Neural progenitor cell (in vitro differentiated cells): ENCODE results near the gene MRTFB.

Source experiments
- EZH2 ChIP-seq: fragments of 200-600 bp; sonication (generic); IDR thresholded peaks from 2 replicates; pipeline ENCODE4 v1.6.1; 2017; ENCODE audit warnings: antibody characterized with exemption, mild to moderate bottlenecking, moderate library complexity
- EZH2phosphoT487 ChIP-seq: fragments of 200-600 bp; sonication (generic); IDR thresholded peaks from 2 replicates; pipeline ENCODE4 v1.6.1; 2017; ENCODE audit warnings: antibody characterized with exemption
- TF ChIP-seq, protein P1 (sequence below): fragments of 200-600 bp; sonication (generic); IDR thresholded peaks from 2 replicates; pipeline ENCODE4 v1.5.1; 2017; ENCODE audit warnings: antibody characterized with exemption, mild to moderate bottlenecking

DNA sequence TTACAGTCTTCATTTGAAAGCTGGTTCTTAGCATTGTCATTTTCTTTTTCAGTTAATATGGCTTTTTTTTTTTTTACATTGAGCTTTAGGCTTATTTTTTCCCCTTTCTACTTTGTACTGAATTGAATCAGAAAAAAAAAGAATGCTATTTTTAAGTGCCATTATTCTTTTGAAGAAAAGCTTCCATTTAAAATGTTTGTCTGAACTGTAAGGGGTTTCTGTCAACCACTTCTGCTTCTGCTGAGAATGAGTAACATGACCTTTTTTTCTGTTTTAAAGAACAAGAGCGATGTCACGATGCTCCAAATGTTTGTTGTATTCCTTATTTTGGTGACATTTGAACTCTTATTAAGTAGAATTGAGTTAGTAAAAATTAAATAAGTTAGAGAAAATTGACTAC is 50.0 kb downstream of the MRTFB start:
- TF ChIP-seq, protein P1, sequence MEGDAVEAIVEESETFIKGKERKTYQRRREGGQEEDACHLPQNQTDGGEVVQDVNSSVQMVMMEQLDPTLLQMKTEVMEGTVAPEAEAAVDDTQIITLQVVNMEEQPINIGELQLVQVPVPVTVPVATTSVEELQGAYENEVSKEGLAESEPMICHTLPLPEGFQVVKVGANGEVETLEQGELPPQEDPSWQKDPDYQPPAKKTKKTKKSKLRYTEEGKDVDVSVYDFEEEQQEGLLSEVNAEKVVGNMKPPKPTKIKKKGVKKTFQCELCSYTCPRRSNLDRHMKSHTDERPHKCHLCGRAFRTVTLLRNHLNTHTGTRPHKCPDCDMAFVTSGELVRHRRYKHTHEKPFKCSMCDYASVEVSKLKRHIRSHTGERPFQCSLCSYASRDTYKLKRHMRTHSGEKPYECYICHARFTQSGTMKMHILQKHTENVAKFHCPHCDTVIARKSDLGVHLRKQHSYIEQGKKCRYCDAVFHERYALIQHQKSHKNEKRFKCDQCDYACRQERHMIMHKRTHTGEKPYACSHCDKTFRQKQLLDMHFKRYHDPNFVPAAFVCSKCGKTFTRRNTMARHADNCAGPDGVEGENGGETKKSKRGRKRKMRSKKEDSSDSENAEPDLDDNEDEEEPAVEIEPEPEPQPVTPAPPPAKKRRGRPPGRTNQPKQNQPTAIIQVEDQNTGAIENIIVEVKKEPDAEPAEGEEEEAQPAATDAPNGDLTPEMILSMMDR, result no peak
- no peak for TF ChIP-seq EZH2
- TF ChIP-seq EZH2phosphoT487, result no peak
